ENCODE data around the gene MROH2A.

DNA sequence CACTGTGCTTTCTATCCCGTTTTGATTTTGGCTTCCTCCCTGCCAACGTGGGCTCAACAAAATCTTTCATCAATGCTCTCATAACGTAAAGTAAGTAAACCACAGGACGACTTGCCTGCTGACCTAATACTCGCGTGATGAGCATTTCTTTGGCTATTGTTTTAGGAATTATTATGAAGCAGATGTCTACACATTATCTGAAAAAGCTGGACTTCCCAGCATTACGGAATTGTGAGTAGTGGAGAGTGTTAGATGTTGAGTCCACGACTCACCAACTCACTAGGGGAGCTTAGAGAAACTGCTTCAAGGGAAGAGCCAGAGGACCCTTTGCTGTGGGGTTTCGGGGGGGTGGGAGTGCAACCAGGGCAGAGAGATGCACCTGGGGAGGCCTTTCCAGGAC lies 54.3 kb downstream of the MROH2A start:
- no peak for TF ChIP-seq POLR2A (IDR thresholded peaks at IDR 0.05; ENCODE audit: low read depth)
- no peak for TF ChIP-seq EP300 (IDR thresholded peaks at IDR 0.05)
